ENCODE measurements around the gene RAC2. TPM values are rescaled to one million over a fixed set of nuclear protein-coding genes. Genes with fewer than 3 reads are reported as not detected.

Gene RAC2
- total and polyA plus RNA-seq, 9 of the 15 experiments (the other 6 are each of a cell fraction or from before 2014, with no cell fraction given), result 22.7 to 103 (median 43.3) TPM

- TF ChIP-seq ZNF316 (IDR thresholded peaks at IDR 0.05), result no peak
- no peak for TF ChIP-seq NR2C1 (IDR thresholded peaks at IDR 0.05)
- TF ChIP-seq NR2C1 (tag; IDR thresholded peaks at IDR 0.05), result no peak
- TF ChIP-seq HDGF (IDR thresholded peaks at IDR 0.05), result no peak
- no peak for TF ChIP-seq ZFP91 (CRISPR knock-in tag; IDR thresholded peaks at IDR 0.05)
- no peak for TF ChIP-seq TGIF2 (CRISPR knock-in tag; IDR thresholded peaks at IDR 0.05)
- TF ChIP-seq SLC30A9 (CRISPR knock-in tag; IDR thresholded peaks at IDR 0.05), result no peak
- TF ChIP-seq ZNF592 (IDR thresholded peaks at IDR 0.05), result peak; percentile 75
- 0 out of 2 replicates have a peak, but pooled peaks have one; percentile 25 for TF ChIP-seq JUND (IDR thresholded peaks at IDR 0.05; ENCODE audit: borderline replicate concordance, low read depth, low read length)
- no peak; the same call in 2 of the 3 replicates for TF ChIP-seq JUND (tag; IDR thresholded peaks at IDR 0.05; ENCODE audit: borderline replicate concordance, low read depth, low read length)
- no peak for TF ChIP-seq ZFP1 (CRISPR knock-in tag; IDR thresholded peaks at IDR 0.05)
- TF ChIP-seq GTF2A2 (tag; IDR thresholded peaks at IDR 0.05), result no peak
- TF ChIP-seq ARID3A (IDR thresholded peaks at IDR 0.05; ENCODE audit: borderline replicate concordance, low read depth, low read length), result no peak
- peak; percentile 57; the same call in 1 of the 2 replicates for TF ChIP-seq NFRKB (IDR thresholded peaks at IDR 0.05; ENCODE audit: low read depth)
- no peak for TF ChIP-seq ZNF695 (CRISPR knock-in tag; IDR thresholded peaks at IDR 0.05)
- peak; percentile 91 for TF ChIP-seq RBM25 (IDR thresholded peaks at IDR 0.05; ENCODE audit: low read depth, low read length, severe bottlenecking)
- no peak for TF ChIP-seq GATA2 (CRISPR knock-in tag; IDR thresholded peaks at IDR 0.05)
- no peak for TF ChIP-seq SMAD2 (IDR thresholded peaks at IDR 0.05; ENCODE audit: low read depth, low read length)
- TF ChIP-seq ETV6 (IDR thresholded peaks at IDR 0.05; ENCODE audit: borderline replicate concordance in 1 of 2, low read depth in 2 of 2, low read length in 1 of 2), result no peak
- TF ChIP-seq ETV6 (CRISPR knock-in tag; IDR thresholded peaks at IDR 0.05; ENCODE audit: borderline replicate concordance), result no peak
- 0 out of 2 replicates have a peak, but pooled peaks have one; percentile 25 for TF ChIP-seq POLR2A (conservative IDR thresholded peaks at IDR 0.05)
- TF ChIP-seq PCBP2 (IDR thresholded peaks at IDR 0.05; ENCODE audit: low read depth, low read length, poor library complexity, severe bottlenecking), result no peak
- no peak for TF ChIP-seq ZC3H8 (IDR thresholded peaks at IDR 0.05)
- TF ChIP-seq ZKSCAN3 (CRISPR knock-in tag; IDR thresholded peaks at IDR 0.05), result no peak
These were observed 14.0 kb downstream of the RAC2 start (continued) for GRCh38 chr22:37229805-37230672.

All from K562 (cell line).